Adrenal gland (tissue), 12 donors: Measurements from ENCODE around the gene TM9SF4. TPM values are rescaled to one million over a fixed set of nuclear protein-coding genes. Genes with fewer than 3 reads are reported as not detected.

Source experiments
- DNase-seq, 7 donors: peaks; one replicate each; pipeline ENCODE4 v3.0.0-alpha.2; 2019 to 2020
- H3K27ac ChIP-seq, 5 donors: fragments of 200-600 bp; sonication (generic) in 4 of 5; 1 replicate in 3 of 5; 2 replicates in 2 of 5; pipeline versions ENCODE4 v1.5.1 to v1.8.0; 2016 to 2020; ENCODE audit warnings: mild to moderate bottlenecking in 1 of 5
- H3K27me3 ChIP-seq: fragments of 200-600 bp; 2 replicates; pipeline ENCODE4 v1.8.0; 2021
- H3K36me3 ChIP-seq, 2 donors: fragments of 200-600 bp; replicated peaks in 1 of 2; 1 replicate in 1 of 2; 2 replicates in 1 of 2; pipeline versions ENCODE4 v1.5.1 to v1.8.0; 2018 to 2022
- H3K4me1 ChIP-seq, 2 donors: fragments of 200-600 bp; replicated peaks in 1 of 2; 1 replicate in 1 of 2; 2 replicates in 1 of 2; pipeline versions ENCODE4 v1.5.1 to v1.8.0; 2018 to 2021
- H3K4me3 ChIP-seq, 4 donors: fragments of 200-600 bp; sonication (generic) in 3 of 4; one replicate each; pipeline ENCODE4 v1.5.1; 2016 to 2018
- H3K9me3 ChIP-seq, 3 donors: fragments of 200-600 bp; sonication (generic) in 1 of 3; replicated peaks in 1 of 3; 1 replicate in 2 of 3; 2 replicates in 1 of 3; pipeline versions ENCODE4 v1.5.1 to v1.8.0; 2016 to 2021
- POLR2A ChIP-seq, 2 donors: fragments of 450-650 bp; IDR thresholded peaks; one replicate each; pipeline ENCODE4 v1.6.1; 2017; ENCODE audit warnings: antibody characterized with exemption in 2 of 2, mild to moderate bottlenecking in 2 of 2, moderate library complexity in 1 of 2
- WGBS, 4 donors: extraction: QIAGEN DNeasy Blood & Tissue Kit in 2 of 4; methylation state at CpG; one replicate each; pipeline versions ENCODE4 v1.1.5 to v1.1.7; 2013 to 2017; 5-methylcytosine and 5-hydroxymethylcytosine counted together
- intact Hi-C, 2 donors: fragments of 100-400 bp; cut with DNase I; formaldehyde crosslinking; loops; one replicate each; pipeline versions ENCODE4 v1.14.1 to v1.15.0; 2022 to 2023
- polyA plus RNA-seq, 3 donors: library from polyadenylated mRNA; stranded (reverse); fragments of 200-250 nt in 2 of 3; fragments of 350-450 nt in 1 of 3; fragmentation: Illumina TruSeq in 1 of 3; extraction: RNeasy Lipid Tissue Mini Kit (QIAGEN cat#74804) in 1 of 3; gene quantifications; one replicate each; pipeline ENCODE4 v1.2.3, GENCODE V29; 2013 to 2014
- total RNA-seq, 9 donors: library from RNA; depleted of rRNA in 4 of 9; stranded (reverse); fragments of >200 nt in 4 of 9; fragments of 120-200 nt in 1 of 9; fragmentation: NEBNext Ultra II Directional in 1 of 9; extraction: Animal tissue kit (Norgen Biotek cat#: 25700) in 1 of 9; gene quantifications; one replicate each; pipeline versions ENCODE4 v1.1.0 to v1.2.4, GENCODE V29; 2013 to 2023
- TF ChIP-seq, protein P1 (sequence below), 6 experiments: fragments of 450-650 bp in 4 of 6; fragments of 200-600 bp in 2 of 6; sonication (generic) in 1 of 6; IDR thresholded peaks; 1 replicate in 5 of 6; 2 replicates in 1 of 6; pipeline versions ENCODE4 v1.5.1 to v1.8.0; 2016 to 2021; ENCODE audit warnings: antibody characterized with exemption in 6 of 6, mild to moderate bottlenecking in 2 of 6, moderate library complexity in 1 of 6
- donor health status: healthy with polysubstance abuse.
- donor health status: Bipolar disorder and iron deficiency.
- donor health status: DM: yes; HTN: yes; CAD: no.
- donor health status: DM: no; HTN: no; CAD: no.
- donor health status: DM: no; HTN: no; CAD: no.
- donor health status: DM: yes; HTN: yes; CAD: no.

Gene TM9SF4
- total and polyA plus RNA-seq, 12 donors, result 23.2 to 61.0 (median 46.1) TPM

DNA sequence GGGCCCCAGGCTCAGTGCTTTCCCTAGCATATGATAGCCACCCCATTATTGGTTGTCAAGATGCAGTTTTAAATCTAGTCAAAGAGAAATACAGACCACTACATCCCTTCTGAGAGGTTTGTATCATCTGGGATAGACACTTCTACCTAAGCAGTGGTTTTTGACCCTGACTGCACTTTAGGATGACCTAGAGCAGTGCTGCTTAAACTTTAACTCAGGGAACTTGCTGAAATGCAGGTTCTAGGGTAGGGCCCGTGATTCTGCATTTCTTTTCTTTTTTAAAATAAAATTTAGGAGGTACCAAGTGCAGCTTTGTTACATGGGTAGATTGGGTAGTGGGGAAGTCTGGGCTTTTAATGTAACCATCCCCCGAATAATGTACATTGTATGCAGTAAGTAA is 18.7 kb downstream of the TM9SF4 start:
- Histone ChIP-seq H3K4me1 (peaks cover 0 to 6% of the 10 kb centered on the region in 2 donors), H3K27me3 (no peaks in the 10 kb centered on the region), H3K27ac (no peak overlapping the region), H3K4me3 (no peak overlapping the region), H3K9me3 (no peaks in the 10 kb centered on the region), H3K36me3 (no peaks in the 10 kb centered on the region)
- WGBS, 4 donors, result 83 to 98% (median 97%) methylated on average over 2 of the region's 2 CpGs
- TF ChIP-seq, protein P1, sequence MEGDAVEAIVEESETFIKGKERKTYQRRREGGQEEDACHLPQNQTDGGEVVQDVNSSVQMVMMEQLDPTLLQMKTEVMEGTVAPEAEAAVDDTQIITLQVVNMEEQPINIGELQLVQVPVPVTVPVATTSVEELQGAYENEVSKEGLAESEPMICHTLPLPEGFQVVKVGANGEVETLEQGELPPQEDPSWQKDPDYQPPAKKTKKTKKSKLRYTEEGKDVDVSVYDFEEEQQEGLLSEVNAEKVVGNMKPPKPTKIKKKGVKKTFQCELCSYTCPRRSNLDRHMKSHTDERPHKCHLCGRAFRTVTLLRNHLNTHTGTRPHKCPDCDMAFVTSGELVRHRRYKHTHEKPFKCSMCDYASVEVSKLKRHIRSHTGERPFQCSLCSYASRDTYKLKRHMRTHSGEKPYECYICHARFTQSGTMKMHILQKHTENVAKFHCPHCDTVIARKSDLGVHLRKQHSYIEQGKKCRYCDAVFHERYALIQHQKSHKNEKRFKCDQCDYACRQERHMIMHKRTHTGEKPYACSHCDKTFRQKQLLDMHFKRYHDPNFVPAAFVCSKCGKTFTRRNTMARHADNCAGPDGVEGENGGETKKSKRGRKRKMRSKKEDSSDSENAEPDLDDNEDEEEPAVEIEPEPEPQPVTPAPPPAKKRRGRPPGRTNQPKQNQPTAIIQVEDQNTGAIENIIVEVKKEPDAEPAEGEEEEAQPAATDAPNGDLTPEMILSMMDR (IDR thresholded peaks at IDR 0.05), result no peak
- no peak for TF ChIP-seq POLR2A (IDR thresholded peaks at IDR 0.05)
- intact Hi-C loops, result no loop called here
- DNase-seq, result no peak

DNA sequence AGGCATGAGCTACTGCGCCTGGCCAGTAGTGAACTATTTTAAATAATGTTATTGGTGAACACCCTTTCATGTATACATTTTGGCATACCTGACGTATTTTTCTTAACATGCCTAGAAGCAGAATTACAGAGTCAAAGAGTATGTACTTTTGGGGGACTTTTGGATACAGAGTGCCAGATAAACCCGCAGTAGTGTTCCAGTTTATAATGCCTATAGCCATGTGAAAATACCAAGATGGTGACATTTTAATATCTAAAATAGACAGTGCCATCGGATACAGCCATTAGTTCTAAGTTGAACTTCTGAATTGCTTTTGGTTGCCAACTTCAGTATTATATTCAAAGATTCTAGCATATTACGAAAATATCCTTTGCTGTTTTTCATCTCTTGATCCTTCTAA is 20.3 kb downstream of the TM9SF4 start:
- H3K27me3 ChIP-seq, result no peaks in the 10 kb centered on the region

DNA sequence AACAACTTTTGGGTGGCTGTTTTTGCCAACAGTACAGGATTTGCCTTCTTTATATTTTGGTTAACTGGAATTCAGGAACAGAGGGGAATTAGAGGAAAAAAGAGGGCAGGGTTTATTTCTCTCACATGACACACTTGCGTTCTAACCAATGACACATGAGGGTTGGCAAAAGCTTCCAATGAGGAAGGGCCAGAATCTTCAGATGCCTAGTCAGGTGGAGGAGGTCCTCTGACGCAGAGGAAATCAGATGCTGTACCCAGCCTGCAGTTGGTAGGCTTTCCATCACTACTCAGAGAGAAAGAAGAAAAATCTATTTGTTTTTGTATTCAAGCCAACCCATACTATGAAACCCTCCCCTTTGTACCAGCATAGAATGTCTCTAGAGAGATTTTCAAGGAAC is 20.8 kb downstream of the TM9SF4 start:
- 45 to 95% (median 70%) methylated on average over 2 of the region's 2 CpGs for WGBS, 4 donors
- no peaks in the 10 kb centered on the region for H3K9me3 ChIP-seq
- H3K4me1 ChIP-seq, result peaks cover 0 to 6% of the 10 kb centered on the region in 2 donors
- no peak overlapping the region for H3K27ac ChIP-seq
- H3K4me3 ChIP-seq, result no peak overlapping the region
- peaks cover 0 to 7% of the 10 kb centered on the region in 2 donors for H3K36me3 ChIP-seq
- intact Hi-C loops, result no loop called here
- no peak for DNase-seq
- no peaks in the 10 kb centered on the region for H3K27me3 ChIP-seq
- TF ChIP-seq, protein P1 (IDR thresholded peaks at IDR 0.05), result no peak
- no peak for TF ChIP-seq POLR2A (IDR thresholded peaks at IDR 0.05)

More for the DNA sequence above, 20.3 kb downstream of the TM9SF4 start:
- Histone ChIP-seq H3K4me1 (peaks cover 0 to 6% of the 10 kb centered on the region in 2 donors), H3K27ac (no peak overlapping the region), H3K36me3 (peaks cover 0 to 7% of the 10 kb centered on the region in 2 donors), H3K9me3 (no peaks in the 10 kb centered on the region), H3K4me3 (no peak overlapping the region)
- DNase-seq, result no peak
- intact Hi-C loops, result no loop called here
- 92 to 98% (median 95%) methylated on average over 5 of the region's 5 CpGs for WGBS, 4 donors
- TF ChIP-seq POLR2A (IDR thresholded peaks at IDR 0.05), result no peak
- TF ChIP-seq, protein P1 (IDR thresholded peaks at IDR 0.05), result no peak

DNA sequence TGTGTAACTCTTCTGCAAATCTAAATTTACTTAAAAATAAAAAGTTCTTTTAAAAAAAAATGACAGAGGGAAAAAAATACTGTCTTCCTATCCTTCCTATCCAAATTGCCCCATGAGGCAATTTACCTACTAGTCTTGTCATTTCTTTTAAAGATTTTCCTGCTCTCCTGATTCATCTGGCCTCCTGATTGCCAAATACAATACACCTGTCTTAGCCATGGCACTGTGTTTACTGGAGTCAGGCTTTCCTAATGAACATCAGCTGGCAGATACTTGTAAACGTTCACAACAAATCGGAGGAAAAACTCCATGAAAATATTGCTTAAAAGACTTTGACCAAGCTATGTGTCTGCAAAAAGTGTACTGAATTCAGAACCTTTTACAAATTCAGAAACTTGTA is 21.5 kb downstream of the TM9SF4 start:
- TF ChIP-seq, protein P1 (IDR thresholded peaks at IDR 0.05), result no peak
- TF ChIP-seq POLR2A (IDR thresholded peaks at IDR 0.05), result no peak
- Histone ChIP-seq H3K9me3 (no peaks in the 10 kb centered on the region), H3K4me3 (no peak overlapping the region), H3K4me1 (peaks cover 0 to 6% of the 10 kb centered on the region in 2 donors), H3K27me3 (no peaks in the 10 kb centered on the region), H3K36me3 (peaks cover 0 to 9% of the 10 kb centered on the region in 2 donors), H3K27ac (no peak overlapping the region)
- WGBS, 4 donors, result 39 to 98% (median 64%) methylated on average over 2 of the region's 2 CpGs
- intact Hi-C loops, result no loop called here
- DNase-seq, result no peak
